Measurements from ENCODE around the gene AAK1.

DNA sequence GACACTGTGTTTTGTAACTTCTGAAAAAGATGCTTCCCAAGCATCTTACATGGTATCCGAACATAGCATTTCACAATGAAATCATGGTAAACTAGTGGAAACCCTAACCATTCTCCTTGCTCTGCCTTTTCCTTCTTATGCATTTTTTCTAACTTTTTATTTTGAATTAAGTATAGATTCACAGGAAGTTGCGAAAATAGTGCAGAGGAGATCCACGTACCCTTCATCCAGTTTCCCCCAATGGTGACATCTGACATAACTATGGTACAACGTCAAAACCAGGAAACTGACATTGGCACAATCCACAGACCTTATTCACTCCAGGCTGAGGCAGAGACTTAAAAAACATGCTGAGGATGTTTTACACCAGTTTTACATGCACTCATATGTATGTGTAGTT lies 38.3 kb downstream of the AAK1 start:
- TF ChIP-seq, protein P1, sequence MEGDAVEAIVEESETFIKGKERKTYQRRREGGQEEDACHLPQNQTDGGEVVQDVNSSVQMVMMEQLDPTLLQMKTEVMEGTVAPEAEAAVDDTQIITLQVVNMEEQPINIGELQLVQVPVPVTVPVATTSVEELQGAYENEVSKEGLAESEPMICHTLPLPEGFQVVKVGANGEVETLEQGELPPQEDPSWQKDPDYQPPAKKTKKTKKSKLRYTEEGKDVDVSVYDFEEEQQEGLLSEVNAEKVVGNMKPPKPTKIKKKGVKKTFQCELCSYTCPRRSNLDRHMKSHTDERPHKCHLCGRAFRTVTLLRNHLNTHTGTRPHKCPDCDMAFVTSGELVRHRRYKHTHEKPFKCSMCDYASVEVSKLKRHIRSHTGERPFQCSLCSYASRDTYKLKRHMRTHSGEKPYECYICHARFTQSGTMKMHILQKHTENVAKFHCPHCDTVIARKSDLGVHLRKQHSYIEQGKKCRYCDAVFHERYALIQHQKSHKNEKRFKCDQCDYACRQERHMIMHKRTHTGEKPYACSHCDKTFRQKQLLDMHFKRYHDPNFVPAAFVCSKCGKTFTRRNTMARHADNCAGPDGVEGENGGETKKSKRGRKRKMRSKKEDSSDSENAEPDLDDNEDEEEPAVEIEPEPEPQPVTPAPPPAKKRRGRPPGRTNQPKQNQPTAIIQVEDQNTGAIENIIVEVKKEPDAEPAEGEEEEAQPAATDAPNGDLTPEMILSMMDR (IDR thresholded peaks at IDR 0.05; ENCODE audit: low read depth, low read length, poor library complexity, severe bottlenecking), result no peak
- no peak for TF ChIP-seq EZH2phosphoT487 (IDR thresholded peaks at IDR 0.05; ENCODE audit: borderline replicate concordance, low read length)

All from DOHH2 (cell line).